MCF 10A (cell line): ENCODE results near the gene SRPK1. TPM values are rescaled to one million over a fixed set of nuclear protein-coding genes. Genes with fewer than 3 reads are reported as not detected.

ENCODE experiments used
- BruUV-seq: library from RNA; stranded (reverse); fragments of 400-500 nt; replicated peaks from 2 replicates; lab custom pipeline; 2021; lab: Mats Ljungman, UMichigan
- CTCF ChIA-PET: fragments of 300-600 bp; sonication (Branson Sonifier 250); formaldehyde crosslinking; extraction: SDS; loops from one replicate; lab custom pipeline; 2021; ENCODE audit warnings: antibody characterized with exemption, inconsistent platforms; lab: Yijun Ruan, JAX
- POLR2A ChIA-PET: fragments of 300-600, 350-650 bp; sonication (Branson Sonifier 250); formaldehyde crosslinking; extraction: SDS; loops from one replicate; lab custom pipeline; 2020; ENCODE audit warnings: antibody characterized with exemption, inconsistent platforms; lab: Yijun Ruan, JAX
- DNase-seq: peaks from one replicate; pipeline ENCODE4 v3.0.0-alpha.2; 2018; ENCODE audit not compliant: unreplicated experiment
- H3K27ac Mint-ChIP-seq: one replicate; pipeline ENCODE4 v1.8.0; 2022; ENCODE audit warnings: mild to moderate bottlenecking, low read depth, mixed read lengths; ENCODE audit not compliant: unreplicated experiment
- H3K27me3 Mint-ChIP-seq: one replicate; pipeline ENCODE4 v1.8.0; 2022; ENCODE audit warnings: mixed read lengths; ENCODE audit not compliant: insufficient read depth, unreplicated experiment
- H3K36me3 Mint-ChIP-seq: one replicate; pipeline ENCODE4 v1.8.0; 2022; ENCODE audit warnings: mild to moderate bottlenecking, moderate library complexity, mixed read lengths; ENCODE audit not compliant: insufficient read depth, unreplicated experiment
- H3K4me1 Mint-ChIP-seq: one replicate; pipeline ENCODE4 v1.8.0; 2022; ENCODE audit warnings: mixed read lengths; ENCODE audit not compliant: insufficient read depth, unreplicated experiment
- H3K4me3 Mint-ChIP-seq: one replicate; pipeline ENCODE4 v1.8.0; 2022; ENCODE audit warnings: mild to moderate bottlenecking, moderate library complexity, mixed read lengths; ENCODE audit not compliant: unreplicated experiment
- H3K9me3 Mint-ChIP-seq: one replicate; pipeline ENCODE4 v1.8.0; 2022; ENCODE audit warnings: mixed read lengths; ENCODE audit not compliant: unreplicated experiment
- intact Hi-C: fragments of 100-400 bp; cut with micrococcal nuclease; formaldehyde crosslinking; loops from 2 replicates; pipeline ENCODE4 v1.14.1; 2022
- total RNA-seq: library from RNA; stranded (reverse); gene quantifications from 2 replicates; pipeline ENCODE4 v1.2.3, GENCODE V29; 2022
- TF ChIP-seq, protein P1 (sequence below): fragments of 200-600 bp; IDR thresholded peaks from one replicate; pipeline ENCODE4 v1.8.0; 2022; ENCODE audit warnings: antibody characterized with exemption, mild to moderate bottlenecking; ENCODE audit not compliant: unreplicated experiment

SRPK1 gene
- total RNA-seq, 1 experiment from 2014 or later = 83.9 TPM

DNA sequence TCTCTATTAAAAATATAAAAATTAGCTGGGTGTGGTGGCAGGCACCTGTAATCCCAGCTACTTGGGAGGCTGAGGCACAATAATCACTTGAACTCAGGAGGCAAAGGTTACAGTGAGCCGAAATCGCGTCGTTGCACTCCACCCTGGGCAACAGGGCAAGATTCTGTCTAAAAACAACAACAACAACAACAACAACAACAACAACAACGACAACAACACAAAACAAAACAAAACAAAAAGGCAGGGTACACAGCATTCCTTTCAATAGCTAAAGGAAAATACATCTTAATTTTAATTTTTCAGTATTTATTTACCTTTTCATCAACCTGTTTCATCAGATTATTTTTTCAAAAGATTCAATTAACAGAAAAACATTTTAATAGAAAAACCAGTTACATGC lies 28.4 kb downstream of the SRPK1 start:
- DNase-seq = no peak
- ChIA-PET CTCF (interaction anchor here (0.5 kb wide), 1 partner anchor 449 kb away, joined by 5 read pairs; no protein-coding TSS in a partner anchor), POLR2A (interaction anchor here (0.8 kb wide), 1 partner anchor 25 kb away, joined by 5 read pairs; no protein-coding TSS in a partner anchor)
- BruUV-seq = no TSS peak
- Mint-ChIP-seq H3K4me1 (peaks cover 16% of the 10 kb centered on the region), H3K36me3 (peaks cover 31% of the 10 kb centered on the region), H3K27me3 (no peaks in the 10 kb centered on the region), H3K9me3 (no peaks in the 10 kb centered on the region), H3K27ac (no peak overlapping the region), H3K4me3 (no peak overlapping the region)
- TF ChIP-seq, protein P1, sequence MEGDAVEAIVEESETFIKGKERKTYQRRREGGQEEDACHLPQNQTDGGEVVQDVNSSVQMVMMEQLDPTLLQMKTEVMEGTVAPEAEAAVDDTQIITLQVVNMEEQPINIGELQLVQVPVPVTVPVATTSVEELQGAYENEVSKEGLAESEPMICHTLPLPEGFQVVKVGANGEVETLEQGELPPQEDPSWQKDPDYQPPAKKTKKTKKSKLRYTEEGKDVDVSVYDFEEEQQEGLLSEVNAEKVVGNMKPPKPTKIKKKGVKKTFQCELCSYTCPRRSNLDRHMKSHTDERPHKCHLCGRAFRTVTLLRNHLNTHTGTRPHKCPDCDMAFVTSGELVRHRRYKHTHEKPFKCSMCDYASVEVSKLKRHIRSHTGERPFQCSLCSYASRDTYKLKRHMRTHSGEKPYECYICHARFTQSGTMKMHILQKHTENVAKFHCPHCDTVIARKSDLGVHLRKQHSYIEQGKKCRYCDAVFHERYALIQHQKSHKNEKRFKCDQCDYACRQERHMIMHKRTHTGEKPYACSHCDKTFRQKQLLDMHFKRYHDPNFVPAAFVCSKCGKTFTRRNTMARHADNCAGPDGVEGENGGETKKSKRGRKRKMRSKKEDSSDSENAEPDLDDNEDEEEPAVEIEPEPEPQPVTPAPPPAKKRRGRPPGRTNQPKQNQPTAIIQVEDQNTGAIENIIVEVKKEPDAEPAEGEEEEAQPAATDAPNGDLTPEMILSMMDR = no peak
- intact Hi-C loops = no loop called here

DNA sequence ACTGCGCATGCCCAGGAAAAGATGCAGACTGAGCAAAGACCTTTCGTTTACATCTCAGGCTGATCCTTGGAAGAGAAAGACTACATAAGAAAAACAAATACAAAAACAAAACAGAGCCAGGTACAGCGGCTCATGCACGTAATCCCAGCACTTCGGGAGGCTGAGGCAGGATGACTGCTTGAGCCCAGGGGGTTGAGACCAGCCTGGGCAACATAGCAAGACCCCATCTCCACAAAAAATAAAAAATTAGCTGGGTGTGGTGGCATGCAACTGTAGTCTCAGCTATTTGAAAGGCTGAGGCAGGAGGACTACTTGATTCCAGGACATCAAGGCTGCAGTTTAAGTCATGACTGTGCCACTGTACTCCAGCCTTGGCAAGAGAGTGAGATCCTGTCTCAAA lies 41.7 kb downstream of the SRPK1 start:
- Mint-ChIP-seq H3K4me3 (no peak overlapping the region), H3K27ac (no peak overlapping the region), H3K4me1 (peaks cover 6% of the 10 kb centered on the region), H3K9me3 (peaks cover 19% of the 10 kb centered on the region), H3K36me3 (peaks cover 58% of the 10 kb centered on the region), H3K27me3 (no peaks in the 10 kb centered on the region)
- no TSS peak for BruUV-seq
- intact Hi-C loops = no loop called here
- POLR2A ChIA-PET = no interaction called here
- TF ChIP-seq, protein P1 = no peak
- CTCF ChIA-PET = no interaction called here
- no peak for DNase-seq

DNA sequence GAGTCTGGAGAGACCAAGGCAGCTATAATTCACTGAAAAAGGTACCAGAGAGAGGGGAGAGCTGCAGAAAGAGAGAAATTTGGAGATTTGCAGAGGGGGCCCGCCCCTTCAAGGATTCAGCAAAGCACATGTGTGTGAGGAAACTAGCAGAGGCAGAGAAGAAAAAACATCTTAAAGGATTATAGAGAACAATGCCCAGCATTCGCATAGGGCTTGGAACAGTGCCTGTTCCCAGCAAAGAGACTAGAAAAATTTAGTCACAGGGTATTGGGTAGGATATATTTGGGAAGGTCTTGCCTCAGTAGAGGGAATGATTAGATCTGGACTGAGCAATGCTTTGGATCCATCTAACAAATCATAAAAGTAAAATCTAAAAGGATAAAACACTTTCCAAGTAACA lies 44.0 kb downstream of the SRPK1 start:
- peaks cover 15% of the 10 kb centered on the region for H3K9me3 Mint-ChIP-seq
- BruUV-seq = no TSS peak
- H3K27ac Mint-ChIP-seq = peak overlapping the region; percentile 63
- ChIA-PET POLR2A (interaction anchor here (0.8 kb wide), 1 partner anchor 66 kb away, joined by 3 read pairs; no protein-coding TSS in a partner anchor), CTCF (no interaction called here)
- TF ChIP-seq, protein P1 = no peak
- peaks cover 6% of the 10 kb centered on the region for H3K4me1 Mint-ChIP-seq
- H3K36me3 Mint-ChIP-seq = peaks cover 63% of the 10 kb centered on the region
- no peaks in the 10 kb centered on the region for H3K27me3 Mint-ChIP-seq
- peak; percentile 6 for DNase-seq
- H3K4me3 Mint-ChIP-seq = no peak overlapping the region
- intact Hi-C loops = no loop called here

DNA sequence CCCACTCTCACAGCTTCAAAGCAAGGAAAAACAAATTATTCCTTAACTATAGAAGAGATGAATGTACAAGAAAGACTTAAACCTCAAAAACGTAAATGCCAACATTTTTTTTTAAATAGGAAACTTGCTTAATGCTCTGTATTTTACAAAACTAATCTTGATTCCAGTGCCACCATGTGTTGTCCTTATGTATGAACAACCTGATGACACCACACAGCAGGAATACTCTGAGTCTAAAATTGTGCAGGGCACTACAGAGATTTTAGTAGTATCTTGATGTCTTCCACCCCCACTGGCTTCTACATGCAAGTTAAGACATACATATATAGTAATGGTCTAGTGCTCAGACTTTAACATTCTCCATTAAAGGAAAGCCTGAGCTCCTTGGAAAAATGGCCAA lies 46.2 kb downstream of the SRPK1 start:
- BruUV-seq = no TSS peak
- intact Hi-C loops = no loop called here
- no peak overlapping the region for H3K4me3 Mint-ChIP-seq
- no peak for DNase-seq
- TF ChIP-seq, protein P1 = no peak
- CTCF ChIA-PET = interaction anchor here (0.5 to 0.9 kb wide), 2 partner anchors 12 to 220 kb away, joined by 3 to 6 read pairs; no protein-coding TSS in a partner anchor
- peaks cover 65% of the 10 kb centered on the region for H3K36me3 Mint-ChIP-seq
- no peak overlapping the region for H3K27ac Mint-ChIP-seq
- H3K9me3 Mint-ChIP-seq = peaks cover 2% of the 10 kb centered on the region
- POLR2A ChIA-PET = interaction anchor here (0.6 to 1.0 kb wide), 2 partner anchors 14 to 30 kb away, joined by 3 read pairs; no protein-coding TSS in a partner anchor
- peaks cover 6% of the 10 kb centered on the region for H3K4me1 Mint-ChIP-seq
- no peaks in the 10 kb centered on the region for H3K27me3 Mint-ChIP-seq
